CD8-positive, alpha-beta memory T cell (primary cell): ENCODE data around the gene IL18. TPM values are rescaled to one million over a fixed set of nuclear protein-coding genes. Genes with fewer than 3 reads are reported as not detected.
"Not testable (repeated sequence)": the region's sequence is repeated elsewhere in the genome, so short reads cannot be mapped to it uniquely, and the experiment has no call there.

Experiments
- CTCF ChIA-PET: fragments of 350-600 bp; sonication (Branson Sonifier 250); formaldehyde crosslinking; loops from one replicate; lab custom pipeline; 2021; ENCODE audit warnings: antibody characterized with exemption; lab: Charles Lee
- POLR2A ChIA-PET: fragments of 350-600 bp; sonication (Branson Sonifier 250); formaldehyde crosslinking; loops from one replicate; lab custom pipeline; 2021; ENCODE audit warnings: antibody characterized with exemption; lab: Charles Lee
- DNase-seq, 5 donors: peaks; one replicate each; pipeline versions ENCODE4 v3.0.0 to v3.0.0-alpha.2; 2020 to 2022; ENCODE audit warnings: mixed read lengths in 1 of 5
- H3K27ac ChIP-seq: one replicate; pipeline ENCODE4 v1.7.0; 2013; ENCODE audit warnings: low read depth, mild to moderate bottlenecking, low read length, moderate library complexity
- H3K27me3 ChIP-seq: 2 replicates; pipeline ENCODE4 v1.7.0; 2013; ENCODE audit warnings: low read length, mild to moderate bottlenecking; ENCODE audit not compliant: insufficient read depth, poor library complexity, severe bottlenecking
- H3K36me3 ChIP-seq: 2 replicates; pipeline ENCODE4 v1.7.0; 2013; ENCODE audit warnings: mild to moderate bottlenecking, low read length, moderate library complexity; ENCODE audit not compliant: insufficient read depth
- H3K4me1 ChIP-seq: 2 replicates; pipeline ENCODE4 v1.7.0; 2013; ENCODE audit warnings: mild to moderate bottlenecking, low read length, moderate library complexity; ENCODE audit not compliant: insufficient read depth
- H3K4me3 ChIP-seq: 2 replicates; pipeline ENCODE4 v1.7.0; 2013; ENCODE audit warnings: mild to moderate bottlenecking, low read length
- H3K9me3 ChIP-seq: 2 replicates; pipeline ENCODE4 v1.7.0; 2013; ENCODE audit warnings: mild to moderate bottlenecking, low read length
- H3K27ac Mint-ChIP-seq, 8 donors: one replicate each; pipeline ENCODE4 v1.8.0; 2020 to 2021; ENCODE audit warnings: mixed read lengths in 8 of 8, mild to moderate bottlenecking in 6 of 8, inconsistent platforms in 3 of 8, moderate library complexity in 3 of 8
- H3K27me3 Mint-ChIP-seq, 2 donors: one replicate each; pipeline ENCODE4 v1.8.0; 2020 to 2021; ENCODE audit warnings: mixed read lengths in 2 of 2, mild to moderate bottlenecking in 1 of 2, moderate library complexity in 1 of 2
- H3K36me3 Mint-ChIP-seq, 3 donors: one replicate each; pipeline ENCODE4 v1.8.0; 2020 to 2021; ENCODE audit warnings: mixed read lengths in 3 of 3, inconsistent platforms in 1 of 3, mild to moderate bottlenecking in 1 of 3
- H3K4me1 Mint-ChIP-seq, 3 donors: one replicate each; pipeline ENCODE4 v1.8.0; 2020 to 2021; ENCODE audit warnings: mixed read lengths in 3 of 3, inconsistent platforms in 1 of 3, mild to moderate bottlenecking in 1 of 3
- H3K4me3 Mint-ChIP-seq, 7 donors: one replicate each; pipeline ENCODE4 v1.8.0; 2020 to 2021; ENCODE audit warnings: mixed read lengths in 7 of 7, mild to moderate bottlenecking in 6 of 7, moderate library complexity in 4 of 7, inconsistent platforms in 2 of 7
- H3K9me3 Mint-ChIP-seq, 5 donors: one replicate each; pipeline ENCODE4 v1.8.0; 2020 to 2022; ENCODE audit warnings: mixed read lengths in 5 of 5, mild to moderate bottlenecking in 3 of 5, moderate library complexity in 2 of 5, inconsistent platforms in 1 of 5
- polyA plus RNA-seq: library from polyadenylated mRNA; unstranded; fragments of 300-500 nt; fragmentation: Illumina TruSeq; gene quantifications from one replicate; pipeline ENCODE4 v1.2.3, GENCODE V29; 2021
- total RNA-seq, 2 experiments: library from RNA; stranded (reverse); gene quantifications; one replicate each; pipeline ENCODE4 v1.2.3, GENCODE V29; 2021

The IL18 gene
- total and polyA plus RNA-seq, 3 experiments from 2014 or later, result not detected

GRCh38 chr11:112166562-112166961 lies 2.7 kb upstream of the IL18 start:
- H3K4me3 Mint-ChIP-seq, result no peak overlapping the region
- no peaks in the 10 kb centered on the region for H3K36me3 ChIP-seq
- H3K27ac Mint-ChIP-seq, result no peak overlapping the region
- no peaks in the 10 kb centered on the region for H3K27me3 ChIP-seq
- H3K9me3 ChIP-seq, result no peaks in the 10 kb centered on the region
- H3K4me1 ChIP-seq, result no peaks in the 10 kb centered on the region
- no peak overlapping the region for H3K4me3 ChIP-seq
- ChIA-PET CTCF (no interaction called here), POLR2A (no interaction called here)
- H3K9me3 Mint-ChIP-seq, result no peaks in the 10 kb centered on the region
- H3K27ac ChIP-seq, result no peak overlapping the region
- no peak for DNase-seq
- H3K27me3 Mint-ChIP-seq, result peaks cover 4 to 24% of the 10 kb centered on the region in 2 donors
- H3K36me3 Mint-ChIP-seq, result peaks cover 0 to 4% (median 2%) of the 10 kb centered on the region in 3 donors
- H3K4me1 Mint-ChIP-seq, result no peaks in the 10 kb centered on the region

GRCh38 chr11:112165049-112165448 lies 1.2 kb upstream of the IL18 start:
- ChIA-PET POLR2A (no interaction called here), CTCF (no interaction called here)
- no peak overlapping the region for H3K27ac ChIP-seq
- no peaks in the 10 kb centered on the region for H3K36me3 ChIP-seq
- no peaks in the 10 kb centered on the region for H3K9me3 Mint-ChIP-seq
- peaks cover 0 to 4% (median 4%) of the 10 kb centered on the region in 3 donors for H3K36me3 Mint-ChIP-seq
- no peaks in the 10 kb centered on the region for H3K4me1 Mint-ChIP-seq
- H3K27ac Mint-ChIP-seq, result no peak overlapping the region
- no peaks in the 10 kb centered on the region for H3K27me3 ChIP-seq
- peaks cover 4 to 24% of the 10 kb centered on the region in 2 donors for H3K27me3 Mint-ChIP-seq
- no peaks in the 10 kb centered on the region for H3K9me3 ChIP-seq
- DNase-seq, result no peak
- no peak overlapping the region for H3K4me3 Mint-ChIP-seq
- H3K4me1 ChIP-seq, result no peaks in the 10 kb centered on the region
- H3K4me3 ChIP-seq, result no peak overlapping the region

DNA sequence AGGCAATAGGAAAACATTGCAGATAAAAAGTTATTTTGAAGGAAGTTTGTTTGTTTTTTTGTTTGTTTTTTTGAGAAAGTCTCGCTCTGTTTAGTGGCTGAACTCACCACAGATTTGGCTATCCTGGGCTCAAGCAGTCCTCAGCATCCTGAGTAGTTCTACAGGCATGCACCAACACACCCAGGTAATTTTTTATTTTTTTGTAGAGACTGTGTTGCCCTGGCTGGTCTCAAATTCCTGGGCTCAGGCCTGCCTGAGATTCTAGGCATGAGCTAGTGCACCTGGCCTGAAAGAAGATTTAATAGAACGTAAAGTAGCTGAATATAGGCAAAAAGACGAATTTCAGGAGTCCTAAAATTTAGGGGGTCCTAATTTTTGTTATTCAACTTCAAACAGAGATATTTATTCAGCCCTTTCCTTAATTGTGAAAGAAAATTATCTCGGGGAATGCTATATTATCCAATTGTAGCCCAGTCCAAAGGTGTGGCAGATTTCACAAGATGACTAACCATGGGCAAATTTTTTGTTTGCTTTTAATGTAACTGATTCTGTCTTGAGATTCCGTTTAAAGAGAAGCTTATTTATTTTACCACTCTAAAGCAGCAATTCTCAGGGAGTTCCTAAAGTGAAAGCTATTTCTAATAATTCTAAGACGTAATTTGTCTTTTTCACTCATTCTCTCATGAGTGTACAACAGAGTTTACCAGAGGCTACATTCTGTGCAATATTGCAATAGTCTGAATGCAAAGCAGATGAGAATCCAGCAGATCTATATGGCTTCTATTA lies 940 bp downstream of the IL18 start:
- Histone ChIP-seq H3K27me3 (no peaks in the 10 kb centered on the region), H3K36me3 (no peaks in the 10 kb centered on the region), H3K4me3 (no peak overlapping the region), H3K4me1 (no peaks in the 10 kb centered on the region), H3K9me3 (no peaks in the 10 kb centered on the region), H3K27ac (no peak overlapping the region)
- Mint-ChIP-seq H3K4me3 (no peak overlapping the region), H3K27ac (no peak overlapping the region), H3K9me3 (no peaks in the 10 kb centered on the region), H3K36me3 (peaks cover 0 to 4% (median 4%) of the 10 kb centered on the region in 3 donors), H3K4me1 (no peaks in the 10 kb centered on the region), H3K27me3 (peaks cover 4 to 24% of the 10 kb centered on the region in 2 donors)
- ChIA-PET POLR2A (no interaction called here), CTCF (no interaction called here)
- no peak for DNase-seq

DNA sequence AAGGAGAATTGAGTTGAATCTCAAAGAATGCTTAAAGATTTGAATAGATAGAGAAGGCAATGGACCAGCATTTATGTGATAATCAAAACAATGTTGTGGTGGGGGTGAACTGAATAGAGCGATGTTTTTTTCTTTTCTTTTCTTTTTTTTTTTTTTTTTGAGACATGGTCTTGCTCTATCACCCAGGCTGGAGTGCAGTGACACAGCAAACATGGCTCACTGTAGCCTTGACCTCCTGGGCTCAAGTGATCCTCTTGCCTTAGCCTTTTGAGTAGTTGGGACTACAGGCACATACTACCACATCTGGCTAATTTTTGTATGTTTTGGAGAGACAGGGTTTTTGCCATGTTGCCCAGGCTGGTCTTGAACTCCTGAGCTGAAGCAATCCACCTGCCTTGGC lies 1.7 kb downstream of the IL18 start:
- DNase-seq, H3K36me3 ChIP-seq, H3K9me3 ChIP-seq, H3K27ac Mint-ChIP-seq, H3K27me3 ChIP-seq, POLR2A ChIA-PET, H3K9me3 Mint-ChIP-seq, H3K4me1 ChIP-seq, H3K4me1 Mint-ChIP-seq, CTCF ChIA-PET, H3K27ac ChIP-seq, H3K36me3 Mint-ChIP-seq, H3K4me3 Mint-ChIP-seq, H3K4me3 ChIP-seq: not testable (repeated sequence)
- H3K27me3 Mint-ChIP-seq, result peaks cover 1 to 17% of the 10 kb centered on the region in 2 donors

- ChIA-PET POLR2A (no interaction called here), CTCF (no interaction called here)
- H3K9me3 ChIP-seq, result no peaks in the 10 kb centered on the region
- H3K27ac ChIP-seq, result no peak overlapping the region
- Mint-ChIP-seq H3K9me3 (no peaks in the 10 kb centered on the region), H3K36me3 (peaks cover 0 to 4% (median 4%) of the 10 kb centered on the region in 3 donors), H3K4me3 (no peak overlapping the region), H3K4me1 (no peaks in the 10 kb centered on the region), H3K27me3 (peaks cover 1 to 17% of the 10 kb centered on the region in 2 donors), H3K27ac (no peak overlapping the region)
- H3K4me3 ChIP-seq, result no peak overlapping the region
- no peaks in the 10 kb centered on the region for H3K4me1 ChIP-seq
- DNase-seq, result no peak
- H3K27me3 ChIP-seq, result no peaks in the 10 kb centered on the region
- H3K36me3 ChIP-seq, result no peaks in the 10 kb centered on the region
Observed at GRCh38 chr11:112161012-112161411, 2.9 kb downstream of the IL18 start.

DNA sequence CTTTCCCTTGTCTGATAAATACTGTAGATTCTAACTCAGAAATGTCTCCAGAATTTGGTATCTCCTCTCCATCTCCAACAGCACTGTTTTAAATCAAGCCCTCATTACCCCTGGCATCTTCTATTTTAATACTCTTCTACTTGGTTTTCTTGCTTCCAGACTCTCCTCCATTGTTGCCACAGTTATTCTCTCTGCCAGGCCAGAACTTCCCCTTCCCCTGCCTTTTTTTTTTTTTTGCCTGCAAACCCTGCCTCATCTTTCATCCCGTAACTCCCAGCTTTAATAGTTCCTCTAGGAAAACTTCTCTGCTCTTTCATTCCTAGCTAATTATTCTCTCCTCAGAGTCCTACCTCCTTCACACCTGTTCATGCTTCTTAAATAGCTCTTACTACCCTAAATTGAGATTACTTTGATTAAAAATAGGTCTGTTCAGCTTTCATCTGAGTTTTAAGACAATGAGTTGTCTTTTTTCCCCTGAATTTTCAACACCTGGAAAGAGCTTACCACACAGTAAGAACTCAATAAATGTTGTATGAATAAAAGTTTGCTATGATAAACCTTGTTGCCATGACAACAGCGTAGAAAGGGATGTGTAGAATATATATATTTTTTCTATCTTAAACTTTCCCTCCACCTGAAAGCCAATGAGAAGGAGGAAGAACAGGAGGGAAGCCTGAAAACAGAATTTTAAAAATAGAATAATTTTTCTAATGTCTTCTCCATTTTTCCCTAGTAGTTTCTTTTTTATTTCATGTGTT lies 3.6 kb downstream of the IL18 start:
- DNase-seq, result no peak
- POLR2A ChIA-PET, result no interaction called here
- Mint-ChIP-seq H3K27ac (no peak overlapping the region), H3K9me3 (no peaks in the 10 kb centered on the region), H3K36me3 (peaks cover 0 to 8% (median 4%) of the 10 kb centered on the region in 3 donors), H3K4me3 (no peak overlapping the region), H3K27me3 (peaks cover 1 to 17% of the 10 kb centered on the region in 2 donors), H3K4me1 (no peaks in the 10 kb centered on the region)
- H3K27me3 ChIP-seq, result no peaks in the 10 kb centered on the region
- no peak overlapping the region for H3K4me3 ChIP-seq
- H3K9me3 ChIP-seq, result no peaks in the 10 kb centered on the region
- H3K27ac ChIP-seq, result no peak overlapping the region
- H3K36me3 ChIP-seq, result no peaks in the 10 kb centered on the region
- no peaks in the 10 kb centered on the region for H3K4me1 ChIP-seq
- CTCF ChIA-PET, result no interaction called here

- CTCF ChIA-PET, result no interaction called here
- Mint-ChIP-seq H3K36me3 (peaks cover 0 to 8% (median 4%) of the 10 kb centered on the region in 3 donors), H3K4me1 (no peaks in the 10 kb centered on the region), H3K9me3 (no peaks in the 10 kb centered on the region), H3K4me3 (no peak overlapping the region), H3K27ac (no peak overlapping the region), H3K27me3 (peaks cover 1 to 13% of the 10 kb centered on the region in 2 donors)
- POLR2A ChIA-PET, result no interaction called here
- no peaks in the 10 kb centered on the region for H3K4me1 ChIP-seq
- no peaks in the 10 kb centered on the region for H3K36me3 ChIP-seq
- H3K27me3 ChIP-seq, result no peaks in the 10 kb centered on the region
- H3K9me3 ChIP-seq, result no peaks in the 10 kb centered on the region
- no peak overlapping the region for H3K4me3 ChIP-seq
- DNase-seq, result no peak
- no peak overlapping the region for H3K27ac ChIP-seq
Observed at GRCh38 chr11:112159098-112160065, 4.5 kb downstream of the IL18 start.
